GM12878 (cell line): ENCODE measurements around the gene DNAI7. TPM values are rescaled to one million over a fixed set of nuclear protein-coding genes. Genes with fewer than 3 reads are reported as not detected.

Experiments
- ATAC-seq: fragments of 200-7000 bp; cut with Tn5 transposase; 3 replicates; pipeline ENCODE4 v1.9.1; 2020; ENCODE audit warnings: mild to moderate bottlenecking, moderate library complexity
- BruUV-seq: library from RNA; stranded (reverse); fragments of 400-500 nt; replicated peaks from 2 replicates; lab custom pipeline; 2021; lab: Mats Ljungman, UMichigan
- CTCF ChIA-PET: fragments of 300-600 bp; sonication (Branson Sonifier 250); formaldehyde crosslinking; extraction: SDS; loops from one replicate; lab custom pipeline; 2021; ENCODE audit warnings: inconsistent platforms; lab: Yijun Ruan, JAX
- POLR2A ChIA-PET: fragments of 350-600 bp; formaldehyde crosslinking; extraction: SDS; loops from one replicate; lab custom pipeline; 2021; ENCODE audit warnings: inconsistent platforms; lab: Charles Lee
- RAD21 ChIA-PET: fragments of 300-600 bp; sonication (Branson Sonifier 250); formaldehyde crosslinking; loops from one replicate; lab custom pipeline; 2023; ENCODE audit warnings: antibody characterized with exemption; ENCODE audit not compliant: unreplicated experiment; lab: Charles Lee
- SMC1A ChIA-PET: fragments of 300-600 bp; sonication (Branson Sonifier 250); formaldehyde crosslinking; loops from one replicate; lab custom pipeline; 2023; ENCODE audit not compliant: unreplicated experiment, uncharacterized antibody; lab: Charles Lee
- DNase-seq: peaks from one replicate; pipeline ENCODE4 v3.0.0-alpha.2; 2011; ENCODE audit warnings: low read depth, low spot score
- FAIRE-seq: peaks from 3 replicates; lab custom pipeline; 2011; peaks lifted over from hg19 to GRCh38; lab: Jason Lieb, UNC
- H2AFZ ChIP-seq: 2 replicates; pipeline ENCODE4 v1.6.0; 2011; ENCODE audit warnings: low read depth, low read length, control low read depth; ENCODE audit not compliant: control insufficient read depth
- H3K27ac ChIP-seq: 2 replicates; pipeline ENCODE4 v1.5.1; 2011; ENCODE audit warnings: control low read depth; ENCODE audit not compliant: control insufficient read depth, insufficient read depth
- H3K27me3 ChIP-seq, 2 experiments: replicated peaks in 1 of 2; 2 replicates each; pipeline versions ENCODE4 v1.6.0 to v1.6.1; 2011; ENCODE audit warnings: low read length in 1 of 2; ENCODE audit not compliant: control insufficient read depth in 2 of 2, insufficient read depth in 2 of 2
- H3K36me3 ChIP-seq, 2 experiments: 2 replicates each; pipeline ENCODE4 v1.5.1; 2011; ENCODE audit warnings: low read length in 1 of 2; ENCODE audit not compliant: control insufficient read depth in 2 of 2, insufficient read depth in 2 of 2
- H3K4me1 ChIP-seq: 2 replicates; pipeline ENCODE4 v1.6.1; 2011; ENCODE audit warnings: mild to moderate bottlenecking, low read length, moderate library complexity, mixed read lengths; ENCODE audit not compliant: control insufficient read depth, insufficient read depth
- H3K4me2 ChIP-seq: 2 replicates; pipeline ENCODE4 v1.6.0; 2011; ENCODE audit warnings: control low read depth; ENCODE audit not compliant: control insufficient read depth, insufficient read depth
- H3K4me3 ChIP-seq: fragments of 200-600 bp; sonication (generic); 2 replicates; pipeline ENCODE4 v1.5.1; 2016
- H3K79me2 ChIP-seq: 2 replicates; pipeline ENCODE4 v1.6.0; 2011; ENCODE audit warnings: low read length; ENCODE audit not compliant: control insufficient read depth, insufficient read depth
- H3K9ac ChIP-seq: 2 replicates; pipeline ENCODE4 v1.8.0; 2011; ENCODE audit warnings: low read length, control low read depth, mixed read lengths; ENCODE audit not compliant: control insufficient read depth, insufficient read depth
- H3K9me3 ChIP-seq: replicated peaks from 3 replicates; pipeline ENCODE4 v1.5.1; 2011; ENCODE audit warnings: mild to moderate bottlenecking, low read length; ENCODE audit not compliant: control insufficient read depth, insufficient read depth
- H4K20me1 ChIP-seq: 2 replicates; pipeline ENCODE4 v1.6.0; 2011; ENCODE audit not compliant: control insufficient read depth, insufficient read depth
- ATF3 ChIP-seq: IDR thresholded peaks from 2 replicates; pipeline ENCODE4 v1.6.1; 2011; ENCODE audit warnings: low read depth, mild to moderate bottlenecking, low read length, moderate library complexity, borderline replicate concordance; ENCODE audit errors: extremely low read depth
- BCLAF1 ChIP-seq: fragments of 450-650 bp; IDR thresholded peaks from 2 replicates; pipeline ENCODE4 v1.6.1; 2017; ENCODE audit warnings: antibody characterized with exemption, mild to moderate bottlenecking, moderate library complexity
- CBFB ChIP-seq: IDR thresholded peaks from 2 replicates; pipeline ENCODE4 v1.6.1; 2016; ENCODE audit warnings: antibody characterized with exemption, low read depth
- CBX5 ChIP-seq: sonication (generic); IDR thresholded peaks from 2 replicates; pipeline ENCODE4 v1.6.1; 2016; ENCODE audit warnings: low read depth, moderate library complexity, mild to moderate bottlenecking, inconsistent platforms
- CEBPZ ChIP-seq: fragments of 150-350 bp; IDR thresholded peaks from 2 replicates; pipeline ENCODE4 v1.6.1; 2016; ENCODE audit warnings: low read depth, low read length
- CHD2 ChIP-seq: IDR thresholded peaks from 2 replicates; pipeline ENCODE4 v1.6.1; 2011; ENCODE audit warnings: low read depth, low read length, improper control_type of control experiment, borderline replicate concordance
- CREM ChIP-seq: IDR thresholded peaks from 2 replicates; pipeline ENCODE4 v1.6.1; 2014; ENCODE audit warnings: antibody characterized with exemption, low read depth
- FOXM1 ChIP-seq: IDR thresholded peaks from 2 replicates; pipeline ENCODE4 v1.6.1; 2012; ENCODE audit warnings: low read depth, mild to moderate bottlenecking, inconsistent platforms, low read length, moderate library complexity
- NR2C2 ChIP-seq: IDR thresholded peaks from 2 replicates; pipeline ENCODE4 v1.6.1; 2011; ENCODE audit warnings: borderline replicate concordance, low read depth; ENCODE audit not compliant: control insufficient read depth, insufficient read length
- SIN3A ChIP-seq: IDR thresholded peaks from 2 replicates; pipeline ENCODE4 v1.6.1; 2012; ENCODE audit warnings: low read depth, low read length, improper control_type of control experiment
- SMARCA5 ChIP-seq: fragments of 450-650 bp; IDR thresholded peaks from 2 replicates; pipeline ENCODE4 v1.6.1; 2017; ENCODE audit warnings: mild to moderate bottlenecking
- SUPT20H ChIP-seq: IDR thresholded peaks from 2 replicates; pipeline ENCODE4 v1.6.1; 2011; ENCODE audit warnings: low read depth, mild to moderate bottlenecking, low read length, moderate library complexity, borderline replicate concordance; ENCODE audit not compliant: control insufficient read depth
- TARDBP ChIP-seq: IDR thresholded peaks from 2 replicates; pipeline ENCODE4 v1.6.1; 2016; ENCODE audit warnings: borderline replicate concordance
- TCF12 ChIP-seq: IDR thresholded peaks from 2 replicates; pipeline ENCODE4 v1.6.1; 2011; ENCODE audit warnings: low read depth, mild to moderate bottlenecking, low read length
- YBX1 ChIP-seq: fragments of 450-650 bp; IDR thresholded peaks from 2 replicates; pipeline ENCODE4 v1.6.1; 2016; ENCODE audit warnings: antibody characterized with exemption
- WGBS: methylation state at CpG from one replicate; pipeline ENCODE4 v1.1.6; 2016; ENCODE audit warnings: low lambda C conversion rate; ENCODE audit not compliant: insufficient replicate concordance, insufficient coverage; ENCODE audit errors: missing lambda C conversion rate; 5-methylcytosine and 5-hydroxymethylcytosine counted together
- in situ Hi-C: fragments of 300-500 bp; cut with MboI; formaldehyde crosslinking; loops from 9 replicates; pipeline ENCODE4 v1.14.3; 2018; ENCODE audit warnings: mixed read lengths
- intact Hi-C: fragments of 100-400 bp; cut with micrococcal nuclease; formaldehyde crosslinking; loops from one replicate; pipeline ENCODE4 v1.14.2; 2022; ENCODE audit not compliant: unreplicated experiment
- polyA plus RNA-seq, 11 experiments: library from polyadenylated mRNA; depleted of rRNA in 4 of 11; unstranded in 6 of 11; stranded (reverse) in 5 of 11; fragments of >200 nt; fragmentation: Nextera tagmentation in 4 of 11; fragmentation: Illumina TruSeq in 1 of 11; extraction: Ambion mirVana in 4 of 11; extraction: Trizol in 1 of 11; gene quantifications; 1 replicate in 1 of 11; 2 replicates in 10 of 11; pipeline versions ENCODE4 v1.2.1 to v1.2.3, GENCODE V29; 2011 to 2016; ENCODE audit warnings: inconsistent platforms in 2 of 11, missing spikeins in 2 of 11, low read depth in 1 of 11
- total RNA-seq, 4 experiments: library from RNA; depleted of rRNA in 3 of 4; stranded (reverse); fragments of >200 nt in 3 of 4; fragmentation: Illumina TruSeq in 1 of 4; extraction: Trizol in 1 of 4; gene quantifications; 2 replicates each; pipeline versions ENCODE4 v1.2.1 to v1.2.3, GENCODE V29; 2013 to 2021

Gene DNAI7
- total and polyA plus RNA-seq, 10 of the 15 experiments (the other 5 are each of a cell fraction or from before 2014, with no cell fraction given) = 0.05 to 0.48 (median 0.13) TPM; not detected in 4

- TF ChIP-seq SIN3A (no peak), CHD2 (no peak), NR2C2 (no peak), CBX5 (no peak), TCF12 (no peak), YBX1 (no peak), ATF3 (no peak), SMARCA5 (no peak), SUPT20H (no peak)
Measured at GRCh38 chr12:25074954-25075353, 120.0 kb downstream of the DNAI7 start (continued).

- TF ChIP-seq CREM (no peak), CBFB (no peak), TARDBP (no peak), CEBPZ (no peak), BCLAF1 (no peak), FOXM1 (no peak)
- Histone ChIP-seq H3K9ac (no peak overlapping the region), H3K9me3 (no peaks in the 10 kb centered on the region; the same call in 2 of the 3 replicates), H3K4me1 (peaks cover 33% of the 10 kb centered on the region), H3K36me3 (peaks cover 9 to 16% of the 10 kb centered on the region in 2 experiments), H3K27me3 (no peaks in the 10 kb centered on the region), H3K4me3 (peak overlapping the region; percentile 15; the same call in 1 of the 2 replicates), H4K20me1 (no peaks in the 10 kb centered on the region), H3K79me2 (peaks cover 17% of the 10 kb centered on the region), H3K4me2 (0 out of 2 replicates have a peak overlapping the region, but pooled peaks have one; percentile 1), H3K27ac (no peak overlapping the region), H2AFZ (no peak overlapping the region)
- ATAC-seq (peak; percentile 10), DNase-seq (no peak), FAIRE-seq (no peak)
- in situ Hi-C loops (no loop called here), intact Hi-C loops (loop anchor here (5.0 kb wide), 1 partner anchor 33 kb away; no protein-coding TSS in a partner anchor)
- SMC1A ChIA-PET = interaction anchor here (1.1 to 6.0 kb wide), 5 partner anchors 14 to 78 kb away, joined by 3 to 41 read pairs (median 8); no protein-coding TSS in a partner anchor
- CTCF ChIA-PET = no interaction called here
- POLR2A ChIA-PET = interaction anchor here (1.5 kb wide), 1 partner anchor 21 kb away, joined by 8 read pairs; a partner anchor contains a TSS
- 82% methylated on average over 3 of the region's 3 CpGs for WGBS
- RAD21 ChIA-PET = interaction anchor here (1.2 to 2.7 kb wide), 2 partner anchors 21 to 82 kb away, joined by 4 to 7 read pairs; a partner anchor contains a TSS
- TSS peak; percentile 1 for BruUV-seq
Measured at GRCh38 chr12:25074113-25074512, 120.8 kb downstream of the DNAI7 start.
